NCI-H1105 treated with DMSO at 0.1 percent for 48 hours (cell line): ENCODE results near the gene POLE.

Source experiments
- DNase-seq: peaks from one replicate; lab custom pipeline; 2025; lab: John Stamatoyannopoulos, UW

POLE gene

DNA sequence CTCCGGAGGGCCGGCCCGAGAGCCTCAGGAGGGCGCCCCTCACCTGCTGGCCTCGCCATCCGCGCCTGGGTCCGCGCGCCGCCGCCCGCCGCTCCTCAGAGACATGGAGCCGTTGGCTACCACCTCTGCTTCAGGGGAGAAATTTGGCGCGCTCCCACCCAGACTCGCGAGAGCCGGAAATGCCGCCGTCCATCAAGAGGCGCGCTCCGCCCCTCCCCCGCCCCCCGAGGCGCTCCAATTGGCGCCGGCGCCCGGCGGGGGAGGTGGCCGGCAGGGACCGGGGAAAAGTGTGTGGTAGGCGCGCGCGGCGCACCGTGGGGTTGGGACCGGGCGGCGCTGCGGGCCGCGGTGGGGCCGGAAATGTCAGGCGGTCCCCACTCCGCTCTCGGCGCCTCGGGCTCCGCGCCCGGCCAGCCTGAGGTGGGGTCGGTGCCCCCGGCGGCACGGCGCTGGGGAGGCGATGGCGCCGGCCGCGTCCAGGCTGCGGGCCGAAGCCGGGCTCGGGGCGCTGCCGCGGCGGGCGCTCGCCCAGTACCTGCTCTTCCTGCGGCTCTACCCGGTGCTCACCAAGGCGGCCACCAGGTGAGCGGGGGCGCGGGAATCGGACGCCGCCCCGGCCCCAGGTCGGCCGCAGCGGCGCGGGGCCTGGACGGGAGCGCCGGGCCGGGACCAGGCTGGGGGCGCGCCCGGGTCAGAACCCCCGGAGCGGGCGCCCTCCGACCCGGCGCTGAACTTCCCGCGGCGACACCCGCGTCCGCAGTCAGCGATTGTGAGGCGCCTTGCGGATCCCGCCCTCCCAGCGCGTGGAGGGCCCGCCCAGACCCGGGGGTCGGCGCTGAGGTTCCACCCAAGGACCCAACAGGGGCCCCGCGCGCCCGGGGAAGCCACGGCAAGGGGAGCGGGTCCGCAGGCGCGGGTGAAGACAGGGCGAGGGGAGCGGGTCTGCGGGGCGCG lies at the start of gene POLE, which contains the start of gene PXMP2:
Gene POLE (minus strand): TSS at position 132 of the 954 bp plus-strand sequence. CDS start 27 bp downstream, at position 105.
Gene PXMP2 (plus strand): TSS at position 377 of the 954 bp plus-strand sequence. CDS start 84 bp downstream, at position 461.
- peak; percentile 94 for DNase-seq

GRCh38 chr12:132736913-132737312 lies 49.8 kb upstream of the POLE start:
- DNase-seq: no peak

GRCh38 chr12:132736378-132736777 lies 49.2 kb upstream of the POLE start:
- no peak for DNase-seq

- no peak for DNase-seq
Measured at GRCh38 chr12:132735496-132735895, 48.4 kb upstream of the POLE start.

DNA sequence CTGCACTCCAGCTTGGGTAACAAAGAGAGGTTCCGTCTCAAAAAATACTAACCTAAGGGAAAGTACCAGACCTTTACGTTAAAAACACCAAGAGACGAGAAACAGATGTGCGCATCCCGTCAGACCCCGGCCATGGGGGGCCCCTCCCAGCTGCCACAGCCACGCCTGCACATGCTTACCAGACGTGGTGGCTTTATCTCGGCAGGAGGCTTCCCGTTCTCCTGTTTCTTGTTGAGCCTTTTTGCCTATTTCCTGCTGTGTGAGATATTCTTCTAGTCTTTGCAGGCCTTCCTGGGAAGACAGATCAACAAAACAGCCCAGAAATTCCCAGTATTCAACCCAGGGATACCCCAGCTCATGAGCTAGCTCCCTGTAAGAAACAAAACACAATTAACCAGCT lies 47.1 kb upstream of the POLE start:
- no peak for DNase-seq

DNA sequence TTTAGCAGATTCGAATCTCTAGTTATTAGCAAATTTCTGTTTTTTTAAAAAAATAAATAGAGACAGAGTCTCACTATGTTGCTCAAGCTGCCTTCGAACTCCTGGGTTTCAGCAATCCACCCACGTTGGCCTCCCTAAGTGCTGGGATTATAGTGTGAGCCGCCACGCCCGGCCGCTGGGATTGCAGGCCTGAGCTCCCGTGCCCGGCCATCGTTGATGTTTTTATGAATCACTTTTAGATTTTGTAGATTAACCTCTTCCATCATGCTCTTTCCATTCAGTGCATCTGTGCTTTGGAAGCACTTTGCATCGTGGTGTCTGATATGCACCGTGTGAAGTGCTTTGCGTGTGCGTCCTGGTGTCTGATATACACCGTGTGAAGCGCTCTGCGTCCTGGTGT lies 44.4 kb upstream of the POLE start:
- DNase-seq: no peak

DNA sequence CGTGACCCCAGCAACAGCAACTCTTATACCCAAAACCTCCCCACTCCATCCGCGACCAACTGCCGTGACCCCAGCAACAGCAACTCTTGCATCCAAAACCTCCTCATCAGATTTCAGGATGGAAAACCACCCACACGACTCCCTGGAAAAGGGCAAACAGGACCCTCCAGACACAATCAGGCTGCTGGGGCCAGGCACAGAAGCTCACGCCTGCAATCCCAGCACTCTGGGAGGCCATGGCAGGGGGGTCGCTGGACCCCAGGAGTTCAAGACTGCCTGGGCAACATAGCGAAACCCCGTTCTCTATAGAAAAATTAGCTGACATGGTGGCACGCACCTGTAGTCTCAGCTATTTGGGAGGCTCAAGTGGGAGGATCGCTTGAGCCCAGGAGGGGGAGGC lies 43.2 kb upstream of the POLE start:
- DNase-seq: no peak

GRCh38 chr12:132729541-132730320 lies 42.6 kb upstream of the POLE start:
- no peak for DNase-seq

DNA sequence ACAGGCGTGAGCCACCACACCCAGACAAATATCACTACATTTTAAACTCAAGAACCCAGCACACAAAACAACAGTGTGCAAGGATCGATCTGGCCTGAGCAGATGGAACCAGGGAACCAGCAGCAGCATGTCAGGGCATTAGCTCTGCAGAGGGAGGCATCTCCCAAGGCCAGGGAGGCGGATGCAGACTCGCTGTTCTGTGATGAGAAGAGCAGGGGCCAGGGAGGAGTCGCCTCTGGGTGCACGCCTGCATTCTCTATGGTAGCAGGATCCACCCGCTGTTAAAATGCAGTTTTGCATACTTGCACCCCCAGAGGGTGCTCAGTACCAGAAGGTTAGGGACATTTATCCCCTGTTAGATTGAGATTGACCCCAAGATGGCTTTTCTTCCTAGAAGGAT lies 41.4 kb upstream of the POLE start:
- no peak for DNase-seq

DNA sequence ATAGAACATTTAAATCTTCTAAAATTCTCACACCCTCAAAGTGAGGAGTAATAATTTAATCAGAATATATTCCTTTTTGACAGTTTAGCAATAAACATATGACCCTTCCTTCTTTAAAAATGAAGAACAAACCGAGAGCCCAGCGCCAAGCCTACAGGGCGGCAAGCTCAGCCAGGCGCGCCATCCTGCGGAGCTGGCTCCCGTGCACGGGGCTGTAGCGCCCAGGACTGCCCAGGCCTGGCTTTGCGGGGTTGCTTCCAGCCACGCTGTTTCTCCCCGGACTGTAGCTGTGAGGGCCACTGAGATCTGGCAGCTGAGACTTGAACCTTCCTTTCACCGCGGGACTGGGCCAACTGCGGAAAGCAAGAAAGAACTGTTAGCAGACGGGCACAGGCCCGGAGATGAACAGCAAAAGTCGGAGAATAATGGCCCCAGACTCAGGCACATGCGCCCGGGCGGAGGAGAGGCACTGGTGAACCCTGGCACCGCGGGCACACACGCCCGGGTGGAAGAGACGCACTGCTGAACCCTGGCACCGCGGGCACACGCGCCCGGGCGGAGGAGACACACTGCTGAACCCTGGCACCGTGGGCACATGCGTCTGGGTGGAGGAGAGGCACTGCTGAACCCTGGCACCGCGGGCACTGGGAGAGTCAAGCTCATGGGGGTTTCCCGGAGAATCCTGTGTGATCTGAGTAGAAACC lies 40.1 kb upstream of the POLE start:
- DNase-seq: no peak

DNA sequence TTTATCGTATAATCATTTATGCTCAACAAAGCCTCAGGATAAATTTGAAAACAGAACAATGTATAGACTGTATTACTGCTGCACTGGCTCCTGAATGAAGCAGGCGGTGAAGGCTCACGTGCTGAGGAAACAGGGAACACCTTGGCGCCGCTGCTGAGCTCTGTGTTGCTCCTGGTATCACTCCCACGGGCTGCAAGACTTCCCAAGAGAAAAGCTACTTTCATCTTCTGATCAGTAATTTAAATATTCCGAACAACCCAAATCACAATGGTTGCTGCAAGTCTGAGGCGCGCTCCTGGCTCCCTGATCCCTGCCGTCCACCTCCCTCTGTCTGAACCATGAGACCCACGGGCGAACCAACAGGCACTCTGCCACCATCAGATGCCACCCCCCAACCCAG lies 39.2 kb upstream of the POLE start:
- no peak for DNase-seq

DNA sequence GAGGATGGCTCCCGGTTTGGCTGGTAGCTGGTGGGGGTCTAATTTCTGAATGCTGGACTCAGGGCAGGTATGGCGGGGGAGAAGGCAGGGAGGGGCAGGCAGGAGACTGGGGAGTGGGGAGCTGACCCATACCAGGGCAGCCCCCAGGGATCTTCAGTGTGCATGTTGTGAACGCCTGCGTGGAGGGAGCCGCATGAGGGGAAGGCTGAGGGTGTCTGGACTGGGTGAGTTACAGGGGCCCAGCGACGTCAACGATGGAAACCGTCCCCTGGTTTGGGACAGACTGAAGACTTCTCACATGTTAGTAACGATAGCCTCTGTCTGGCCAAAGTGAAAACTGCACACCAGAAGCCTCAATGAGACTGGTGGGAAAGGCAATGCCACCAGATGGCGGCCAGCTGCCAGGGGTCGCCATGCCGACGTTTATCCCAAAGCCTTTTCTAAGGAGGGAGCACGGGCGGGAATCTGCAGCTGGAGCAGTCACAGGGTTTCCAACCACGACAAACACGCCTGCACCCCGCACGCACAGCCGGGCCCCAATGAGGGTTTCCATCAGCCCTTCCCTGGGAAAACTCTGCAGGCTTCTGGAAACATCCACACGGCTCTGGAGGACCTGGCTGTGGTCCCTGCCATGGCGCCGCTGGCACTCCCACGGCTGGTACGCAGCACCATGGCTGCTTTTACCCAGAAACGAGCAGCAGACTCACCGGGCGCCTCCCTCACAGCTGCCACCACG lies 37.5 kb upstream of the POLE start:
- no peak for DNase-seq

DNA sequence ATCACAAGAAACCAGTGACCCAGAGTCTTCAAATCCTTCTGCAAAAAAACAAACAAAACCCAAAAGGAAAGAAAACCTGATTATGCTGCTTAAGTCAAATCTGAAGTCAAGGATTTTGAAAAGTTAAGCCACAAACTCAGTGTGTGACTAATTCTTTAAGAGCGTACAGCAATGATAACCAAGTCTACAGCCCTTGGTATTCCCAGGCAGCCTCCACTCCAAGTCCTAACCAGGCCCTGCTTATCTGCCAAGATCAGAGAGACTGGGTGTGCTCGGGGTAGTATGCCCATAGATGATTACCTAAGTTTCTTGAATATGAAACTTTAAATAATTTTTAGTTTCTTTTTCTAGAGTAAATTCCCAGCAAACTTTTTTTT lies 36.6 kb upstream of the POLE start:
- DNase-seq: no peak

- DNase-seq: no peak
Measured at GRCh38 chr12:132723015-132723763, 36.0 kb upstream of the POLE start.

- DNase-seq: no peak
Measured at GRCh38 chr12:132720606-132721345, 33.6 kb upstream of the POLE start.

- DNase-seq: no peak
Measured at GRCh38 chr12:132719954-132720324, 32.8 kb upstream of the POLE start.

GRCh38 chr12:132719141-132719953 lies 32.2 kb upstream of the POLE start:
- DNase-seq: no peak

- no peak for DNase-seq
Measured at GRCh38 chr12:132718644-132719043, 31.5 kb upstream of the POLE start.
